Inferior parietal cortex (tissue), 1 donor: ENCODE data around the gene TERT.

ENCODE experiments used
- DNase-seq: peaks from one replicate; pipeline ENCODE4 v3.0.0-alpha.2; 2016; ENCODE audit errors: extremely low spot score

TERT gene

DNA sequence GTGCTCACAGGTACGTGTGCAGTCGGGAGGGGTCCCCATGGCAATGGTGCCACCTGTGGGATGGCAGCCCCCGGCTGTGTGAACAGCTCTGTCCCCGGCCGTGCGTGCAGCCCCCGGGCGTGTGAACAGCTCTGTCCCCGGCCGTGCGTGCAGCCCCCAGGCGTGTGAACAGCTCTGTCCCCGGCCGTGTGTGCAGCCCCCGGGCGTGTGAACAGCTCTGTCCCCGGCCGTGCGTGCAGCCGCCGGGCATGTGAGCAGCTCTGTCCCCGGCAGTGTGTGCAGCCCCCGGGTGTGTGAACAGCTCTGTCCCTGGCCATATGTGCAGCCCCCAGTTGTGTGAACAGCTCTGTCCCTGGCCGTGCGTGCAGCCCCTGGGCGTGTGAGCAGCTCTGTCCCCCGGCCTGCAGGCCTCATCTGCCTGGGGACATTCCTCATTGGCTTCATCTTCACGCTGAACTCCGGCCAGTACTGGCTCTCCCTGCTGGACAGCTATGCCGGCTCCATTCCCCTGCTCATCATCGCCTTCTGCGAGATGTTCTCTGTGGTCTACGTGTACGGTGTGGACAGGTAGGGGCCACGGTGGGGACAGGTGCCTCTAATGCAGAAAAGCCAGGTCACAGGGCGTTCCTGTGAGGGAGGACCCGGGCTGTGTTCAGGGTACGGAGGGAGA lies 75.6 kb downstream of the TERT start:
- DNase-seq, result no peak

DNA sequence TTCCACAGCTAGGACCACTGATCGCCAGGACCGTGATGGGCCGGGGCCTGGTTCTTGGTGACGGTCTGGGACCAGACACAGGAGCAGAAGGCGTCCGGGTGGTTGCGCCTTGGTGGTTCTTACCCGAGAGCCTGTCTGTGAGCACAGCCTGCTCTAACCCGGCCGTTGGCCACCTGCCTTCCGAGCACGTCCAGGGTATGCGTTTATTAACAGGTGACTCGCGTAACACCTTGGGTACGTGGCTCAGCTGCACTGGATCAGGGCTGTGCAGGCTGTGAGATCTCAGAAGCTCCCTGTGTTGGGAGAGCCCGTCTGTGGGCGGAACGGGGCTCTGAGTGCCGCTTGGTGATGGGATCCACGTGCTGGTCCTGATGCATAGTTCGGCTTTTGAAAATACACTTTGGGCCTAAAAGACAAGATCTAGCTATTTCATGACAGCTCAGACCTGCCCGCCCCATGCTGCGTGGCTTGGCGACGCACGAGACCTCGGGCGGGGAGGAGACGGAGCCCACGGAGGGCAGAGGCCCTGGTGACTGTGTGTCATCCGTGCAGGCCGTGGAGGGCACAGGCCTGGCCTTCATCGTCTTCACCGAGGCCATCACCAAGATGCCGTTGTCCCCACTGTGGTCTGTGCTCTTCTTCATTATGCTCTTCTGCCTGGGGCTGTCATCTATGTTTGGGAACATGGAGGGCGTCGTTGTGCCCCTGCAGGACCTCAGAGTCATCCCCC lies 76.4 kb downstream of the TERT start:
- no peak for DNase-seq

DNA sequence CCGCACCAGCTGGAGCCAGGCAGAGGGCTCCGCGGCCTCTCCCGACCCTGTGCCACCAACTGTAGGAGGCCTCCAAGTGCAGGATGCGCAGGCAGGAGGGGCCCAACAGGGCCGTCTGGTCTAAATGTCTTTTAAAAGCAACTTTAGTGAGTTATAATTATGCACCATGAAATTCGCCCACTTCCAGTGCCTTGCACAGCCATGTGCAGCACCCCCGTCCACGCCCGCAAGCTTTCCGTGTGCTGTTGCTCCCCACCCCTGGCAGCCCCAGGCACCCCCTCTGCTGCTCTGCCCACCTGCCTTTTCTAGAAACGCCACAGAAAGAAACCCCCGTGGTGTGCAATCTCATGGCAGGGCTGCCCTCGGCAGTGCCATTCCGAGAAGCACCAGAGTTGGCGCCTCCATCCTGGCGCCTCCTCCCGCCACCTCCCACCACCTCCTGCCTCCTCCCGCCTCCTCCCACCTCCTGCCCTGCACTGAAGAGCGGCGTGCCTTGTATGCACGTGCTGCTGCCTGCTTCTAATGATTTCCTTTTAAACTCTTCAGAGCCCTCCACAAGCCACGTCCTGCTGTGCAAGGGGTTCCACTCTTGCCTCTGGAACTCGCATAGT lies 77.2 kb downstream of the TERT start:
- DNase-seq, result no peak

DNA sequence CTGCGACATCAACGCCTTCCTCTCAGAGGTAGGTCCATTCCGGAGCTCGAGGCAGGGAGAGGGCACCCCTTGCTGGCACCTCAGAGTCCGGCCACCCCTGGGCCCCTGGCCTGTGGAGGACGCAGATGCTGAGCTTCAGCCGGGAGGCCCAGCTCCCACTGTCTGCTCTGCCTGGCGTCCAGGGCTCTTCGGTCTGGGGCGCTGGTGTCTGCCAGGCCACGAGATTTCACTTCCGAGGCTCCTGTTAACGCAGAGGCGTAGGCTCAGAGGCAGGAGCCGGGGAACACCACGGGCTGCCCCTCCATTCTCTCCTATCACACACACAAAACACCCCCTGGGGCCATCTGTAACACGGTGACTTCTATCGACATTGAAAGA lies 78.0 kb downstream of the TERT start:
- no peak for DNase-seq

DNA sequence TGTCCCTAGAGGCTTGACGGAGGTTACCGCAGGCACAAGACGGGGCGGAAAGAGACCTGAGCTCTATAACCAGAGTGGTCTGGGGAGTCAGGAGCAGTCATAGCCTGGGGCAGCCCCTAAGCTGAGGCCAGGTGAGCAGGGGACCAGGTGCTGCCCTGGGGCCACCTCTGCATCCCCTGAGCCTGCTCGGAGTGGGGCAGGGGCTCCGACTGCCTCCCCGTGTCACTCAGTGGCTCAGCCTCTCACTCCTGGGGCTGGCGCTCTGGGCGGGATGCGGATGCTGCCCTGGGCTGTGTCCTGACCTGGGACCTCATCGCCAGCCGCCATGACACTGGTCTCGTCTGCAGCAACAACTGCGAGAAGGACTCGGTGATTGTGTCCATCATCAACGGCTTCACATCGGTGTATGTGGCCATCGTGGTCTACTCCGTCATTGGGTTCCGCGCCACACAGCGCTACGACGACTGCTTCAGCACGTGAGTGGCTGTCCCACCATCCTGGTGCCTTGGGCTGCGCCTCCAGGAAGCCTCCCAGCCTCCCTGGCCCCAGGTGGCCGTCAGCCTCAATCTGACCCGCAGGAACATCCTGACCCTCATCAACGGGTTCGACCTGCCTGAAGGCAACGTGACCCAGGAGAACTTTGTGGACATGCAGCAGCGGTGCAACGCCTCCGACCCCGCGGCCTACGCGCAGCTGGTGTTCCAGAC lies 78.5 kb downstream of the TERT start:
- DNase-seq, result no peak

DNA sequence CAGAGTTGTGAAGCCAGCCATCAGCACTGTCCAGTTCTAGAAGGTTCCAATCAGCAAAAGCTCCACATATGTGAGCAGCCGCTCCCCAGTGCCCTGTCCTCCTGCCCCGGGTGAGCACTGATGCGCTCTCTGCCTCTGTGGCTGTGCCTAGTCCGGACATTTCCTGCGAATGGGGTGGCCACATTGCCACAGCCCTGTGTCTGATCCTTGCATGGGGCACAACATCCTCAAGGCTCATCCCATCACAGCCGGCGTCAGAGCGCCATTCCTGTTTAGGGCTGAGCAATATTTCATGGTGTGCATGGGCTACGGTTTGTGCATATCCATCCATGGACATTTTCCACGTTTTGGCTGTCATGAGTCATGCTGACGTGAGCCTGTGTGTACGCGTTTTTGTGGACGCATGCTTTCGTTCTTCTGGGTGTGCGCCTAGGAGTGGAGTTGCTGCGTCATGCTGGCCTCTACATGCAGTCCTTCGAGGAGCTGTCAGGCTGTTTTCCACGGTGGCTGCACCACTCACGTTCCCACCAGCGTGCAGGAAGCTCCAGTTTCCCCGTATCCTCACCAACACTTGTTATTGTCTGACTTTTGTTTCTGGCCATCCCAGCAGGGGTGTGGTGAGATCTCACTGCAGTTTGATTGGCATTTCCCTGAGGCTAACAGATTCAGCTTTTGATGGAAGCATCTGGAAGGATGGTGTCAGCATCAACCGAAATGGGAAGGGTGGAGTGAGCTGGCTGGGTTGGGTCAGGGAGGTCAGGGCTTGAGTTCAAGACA lies 79.4 kb downstream of the TERT start:
- no peak for DNase-seq

DNA sequence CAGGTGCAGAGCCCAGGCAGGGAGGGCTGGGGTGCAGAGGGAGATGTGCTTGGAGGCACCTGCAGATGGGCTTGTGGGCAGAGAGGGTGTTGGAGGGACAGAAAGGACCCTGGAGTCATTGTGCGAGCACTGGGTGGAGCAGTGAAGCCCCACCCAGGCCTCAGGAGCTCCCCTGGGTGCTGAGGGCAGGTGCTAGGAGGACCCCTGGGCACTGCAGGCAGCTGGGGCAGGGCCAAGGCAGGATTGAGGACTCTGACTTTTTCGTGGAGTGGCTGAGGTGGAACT lies 80.0 kb downstream of the TERT start:
- DNase-seq, result no peak

DNA sequence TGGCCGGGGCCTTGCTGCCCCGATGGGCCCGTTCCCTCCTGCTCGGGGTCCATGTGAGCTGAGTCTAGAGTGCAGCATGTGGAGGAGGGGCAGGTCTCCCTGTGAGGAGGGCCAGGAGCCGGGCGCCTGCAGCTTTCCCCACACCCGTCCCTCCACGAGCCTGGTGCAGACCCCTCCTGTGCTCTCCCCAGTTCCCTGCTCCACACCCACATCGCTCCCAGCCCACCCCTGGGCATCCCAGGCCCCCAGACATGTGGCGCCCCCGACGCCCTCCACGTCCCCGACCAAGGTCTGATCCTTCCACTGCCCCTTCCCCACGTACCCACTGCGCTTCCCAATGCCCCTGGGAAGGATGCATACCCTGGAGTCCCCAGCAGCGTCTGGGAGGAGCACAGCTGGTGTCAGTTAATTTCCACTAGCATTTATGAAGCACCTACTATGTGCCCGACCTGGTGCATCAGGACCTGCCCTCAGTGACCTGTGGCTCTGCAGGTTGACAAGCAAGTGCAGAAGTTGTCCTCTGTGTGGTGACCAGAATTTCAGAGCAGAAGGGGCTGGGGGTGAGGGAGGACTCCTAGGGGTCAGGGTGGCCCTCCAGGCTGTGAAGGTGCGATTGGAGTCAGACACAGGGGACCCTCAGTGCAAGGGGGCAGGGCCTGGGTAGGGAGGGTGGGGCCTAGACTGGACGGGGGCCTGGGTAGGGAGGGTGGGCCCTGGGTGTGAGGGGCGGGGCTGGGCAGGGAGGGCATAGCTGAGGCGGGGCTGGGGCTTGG lies 80.5 kb downstream of the TERT start:
- DNase-seq, result no peak

DNA sequence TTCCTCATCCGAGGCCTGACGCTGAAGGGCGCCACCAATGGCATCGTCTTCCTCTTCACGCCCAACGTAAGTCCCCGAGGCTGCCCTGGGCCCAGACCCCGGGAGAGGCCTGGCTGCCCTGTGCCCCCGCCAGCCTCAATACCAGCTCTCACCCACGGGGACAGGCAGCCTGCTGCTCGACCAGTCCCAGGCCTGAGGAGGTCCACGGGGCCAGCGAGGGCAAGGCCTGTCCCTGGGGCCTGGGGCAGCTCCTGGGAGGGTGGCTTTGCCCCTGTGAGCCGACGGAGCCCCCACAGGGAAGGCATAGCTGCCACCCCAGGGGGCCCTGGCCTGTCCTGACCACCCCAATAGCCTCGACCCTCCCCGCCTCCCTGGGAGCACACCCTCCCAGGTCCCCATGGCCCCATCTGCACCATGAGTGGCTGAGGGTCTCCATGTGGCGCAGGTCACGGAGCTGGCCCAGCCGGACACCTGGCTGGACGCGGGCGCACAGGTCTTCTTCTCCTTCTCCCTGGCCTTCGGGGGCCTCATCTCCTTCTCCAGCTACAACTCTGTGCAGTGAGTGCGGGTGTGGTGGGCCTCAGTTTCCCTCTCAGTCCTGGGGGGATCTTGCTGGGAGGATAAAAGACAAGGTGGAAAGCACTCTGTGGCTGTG lies 81.2 kb downstream of the TERT start:
- DNase-seq, result no peak

DNA sequence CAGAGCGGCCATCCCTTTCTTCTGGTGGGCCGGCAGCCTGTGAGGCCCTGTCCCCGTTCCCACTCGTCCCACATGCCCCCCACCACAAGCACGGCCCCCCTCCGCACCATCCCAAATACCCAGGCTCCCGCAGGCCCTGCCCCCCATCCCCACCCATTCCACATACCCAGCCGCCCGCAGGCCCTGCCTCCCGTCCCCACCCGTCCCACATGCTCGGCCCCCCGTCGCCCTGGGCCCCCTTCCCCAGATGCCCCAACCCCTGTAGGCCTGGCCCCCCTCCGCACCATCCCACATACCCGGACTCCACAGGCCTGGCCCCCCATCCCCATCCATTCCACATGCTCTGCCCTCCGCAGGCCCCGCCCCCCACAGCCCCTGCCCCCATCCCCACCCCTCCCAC lies 82.0 kb downstream of the TERT start:
- DNase-seq, result no peak

DNA sequence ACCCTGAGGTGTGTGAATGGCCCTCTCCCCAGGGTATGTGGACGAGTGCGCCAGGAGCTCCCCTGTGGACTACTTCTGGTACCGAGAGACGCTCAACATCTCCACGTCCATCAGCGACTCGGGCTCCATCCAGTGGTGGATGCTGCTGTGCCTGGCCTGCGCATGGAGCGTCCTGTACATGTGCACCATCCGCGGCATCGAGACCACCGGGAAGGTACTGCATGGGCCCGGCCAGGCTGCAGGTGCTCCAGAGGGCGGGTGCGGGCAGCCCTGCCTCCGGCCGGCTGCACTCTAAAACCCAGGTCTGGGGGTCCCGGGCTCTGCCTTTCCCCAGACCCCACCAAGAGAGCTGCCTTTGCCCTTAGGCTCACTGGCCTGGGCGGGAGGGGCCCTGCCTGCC lies 82.6 kb downstream of the TERT start:
- no peak for DNase-seq

DNA sequence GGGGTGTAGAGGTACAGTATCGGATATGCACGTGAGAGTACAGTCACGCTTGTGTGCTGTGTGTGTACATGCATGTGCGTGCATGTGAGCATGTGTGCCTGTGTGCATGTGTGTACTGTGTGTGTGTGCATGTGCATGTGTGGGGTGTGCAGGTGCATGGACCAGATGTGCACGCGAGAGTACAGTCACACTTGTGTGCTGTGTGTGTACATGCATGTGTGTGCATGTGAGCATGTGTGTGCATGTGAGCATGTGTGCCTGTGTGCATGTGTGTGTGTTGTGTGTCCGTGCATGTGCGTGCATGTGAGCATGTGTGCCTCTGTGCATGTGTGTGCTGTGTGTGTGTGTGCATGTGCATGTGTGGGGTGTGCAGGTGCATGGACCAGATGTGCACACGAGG lies 83.2 kb downstream of the TERT start:
- no peak for DNase-seq

DNA sequence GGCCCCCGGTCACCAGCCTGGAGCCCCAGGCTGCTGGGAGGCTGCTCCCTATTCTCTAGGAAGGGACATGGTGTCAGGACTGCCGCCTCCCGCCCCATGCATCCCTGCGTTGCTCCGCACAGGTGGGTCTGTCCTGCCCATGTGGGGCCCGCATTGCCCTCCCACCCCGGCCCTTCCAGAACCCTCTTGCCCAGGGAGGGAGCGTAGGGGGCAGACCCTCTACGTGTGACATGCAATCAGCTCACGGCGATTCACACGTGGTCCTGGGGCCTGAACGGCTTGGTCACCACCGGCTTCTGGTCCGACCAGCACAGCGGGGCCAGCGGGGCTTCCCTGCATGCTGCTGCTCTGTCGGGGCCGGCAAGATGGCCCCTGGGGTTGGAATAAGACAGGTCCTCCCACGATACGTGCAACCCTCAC lies 84.0 kb downstream of the TERT start:
- DNase-seq, result no peak

DNA sequence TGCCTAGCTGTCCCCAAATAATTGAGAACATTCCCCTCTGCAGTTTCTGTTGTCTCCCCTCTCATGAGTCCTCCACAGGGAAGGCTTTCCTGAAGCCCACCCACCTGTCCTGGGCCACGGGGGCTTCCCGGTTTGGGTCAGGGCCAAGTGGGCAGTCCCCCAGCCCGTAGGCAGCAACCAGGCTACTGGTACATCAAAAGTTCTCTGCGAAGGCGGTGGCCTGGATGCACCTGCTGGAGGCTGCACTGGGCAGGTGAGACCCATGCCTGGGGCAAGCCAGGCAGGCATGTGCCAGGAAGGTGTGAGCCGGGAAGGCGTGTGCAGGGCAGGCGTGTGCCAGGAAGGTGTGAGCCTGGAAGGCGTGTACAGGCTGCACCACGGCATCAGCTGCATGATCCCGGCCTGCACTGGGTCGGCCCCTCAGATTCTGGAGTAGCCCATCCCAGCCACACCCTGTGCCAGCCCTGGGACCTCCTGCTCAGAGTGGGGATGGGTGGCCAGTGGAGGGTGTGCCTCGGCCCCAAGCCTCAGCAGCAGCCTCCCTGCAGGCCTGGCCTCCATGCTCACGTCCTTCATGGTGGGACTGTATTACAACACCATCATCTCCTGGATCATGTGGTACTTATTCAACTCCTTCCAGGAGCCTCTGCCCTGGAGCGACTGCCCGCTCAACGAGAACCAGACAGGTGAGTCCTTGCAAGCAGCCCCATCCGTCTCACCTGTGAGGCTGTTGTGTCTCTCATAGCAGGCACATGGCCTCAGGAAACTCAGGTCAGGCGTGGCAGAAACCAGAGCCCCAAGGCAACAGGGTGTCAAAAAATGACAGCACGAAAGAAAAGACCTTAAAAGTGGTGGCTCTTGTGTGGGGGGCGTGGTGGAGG lies 84.7 kb downstream of the TERT start:
- no peak for DNase-seq

DNA sequence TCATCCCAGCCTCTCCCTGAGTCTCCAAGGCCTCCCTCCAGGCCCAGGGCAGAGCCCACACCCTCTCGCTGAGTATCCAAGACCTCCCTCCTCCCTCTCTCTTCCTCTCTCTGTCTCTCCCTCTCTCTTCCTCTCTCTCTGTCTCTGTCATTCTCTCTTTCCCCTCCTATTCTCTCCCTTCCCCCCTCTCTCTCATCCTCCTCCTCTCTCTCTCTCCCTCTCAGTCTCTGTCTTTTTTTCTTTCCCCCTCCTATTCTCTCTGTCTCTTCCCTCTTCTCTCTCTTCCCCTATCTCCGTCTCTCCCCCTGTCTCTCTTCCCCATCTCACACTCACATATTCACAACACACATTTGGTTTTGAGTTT lies 85.4 kb downstream of the TERT start:
- no peak for DNase-seq

DNA sequence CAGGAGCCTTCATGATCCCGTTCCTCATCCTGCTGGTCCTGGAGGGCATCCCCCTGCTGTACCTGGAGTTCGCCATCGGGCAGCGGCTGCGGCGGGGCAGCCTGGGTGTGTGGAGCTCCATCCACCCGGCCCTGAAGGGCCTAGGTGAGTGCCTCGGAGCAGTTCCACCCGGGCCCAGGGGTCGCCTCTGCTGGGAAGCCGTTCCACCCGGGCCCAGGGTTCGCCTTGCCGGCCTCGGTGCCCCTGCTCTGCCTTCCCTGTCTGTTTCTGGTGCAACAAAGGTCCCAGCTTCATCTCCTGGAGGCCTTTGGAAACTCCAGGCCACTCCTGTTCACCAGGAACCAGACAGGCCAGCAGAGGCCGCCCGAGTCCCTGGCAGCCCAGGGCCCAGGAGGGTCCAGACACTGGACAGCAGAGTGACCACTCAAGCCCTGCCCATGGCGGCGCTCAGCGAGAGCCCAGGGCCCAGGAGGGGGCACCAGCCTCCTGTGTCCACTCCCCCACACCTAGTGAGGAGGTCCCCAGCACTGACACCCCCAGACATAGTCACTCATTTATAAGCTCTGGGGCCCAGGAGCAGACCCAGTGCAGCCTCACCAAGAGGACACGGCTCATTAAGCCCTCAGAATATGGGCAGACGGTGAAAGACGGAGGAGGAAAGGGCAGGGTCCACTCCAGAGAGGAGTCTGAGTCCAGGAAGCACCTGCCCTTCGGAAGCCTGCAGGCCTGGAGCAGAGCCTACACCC lies 86.0 kb downstream of the TERT start:
- DNase-seq, result no peak

DNA sequence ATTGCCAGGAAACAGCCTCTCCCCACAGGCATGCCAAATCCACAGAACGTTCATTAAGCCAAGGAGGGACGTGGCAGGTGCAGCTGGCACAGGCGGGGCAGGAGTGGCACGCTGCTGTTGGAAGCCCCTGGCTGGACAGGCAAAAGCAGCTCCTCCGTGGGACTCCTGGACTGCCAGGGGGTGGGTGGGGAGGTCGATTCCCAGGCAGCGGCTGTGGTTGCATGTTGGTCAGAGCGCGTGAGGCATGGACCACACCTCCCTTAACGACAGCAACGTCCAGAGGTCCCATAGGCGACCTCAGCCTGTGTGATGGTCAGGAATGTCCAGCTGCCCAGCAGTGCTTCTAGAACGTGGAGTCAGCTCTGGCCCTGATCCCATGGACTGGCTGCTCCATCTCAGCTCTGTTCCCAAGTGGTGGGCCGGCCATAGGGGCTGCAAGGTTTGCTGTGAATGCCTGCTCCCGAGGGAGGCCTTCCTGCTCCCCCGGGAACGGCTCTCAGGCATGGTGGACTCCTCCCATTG lies 86.6 kb downstream of the TERT start:
- DNase-seq, result no peak

DNA sequence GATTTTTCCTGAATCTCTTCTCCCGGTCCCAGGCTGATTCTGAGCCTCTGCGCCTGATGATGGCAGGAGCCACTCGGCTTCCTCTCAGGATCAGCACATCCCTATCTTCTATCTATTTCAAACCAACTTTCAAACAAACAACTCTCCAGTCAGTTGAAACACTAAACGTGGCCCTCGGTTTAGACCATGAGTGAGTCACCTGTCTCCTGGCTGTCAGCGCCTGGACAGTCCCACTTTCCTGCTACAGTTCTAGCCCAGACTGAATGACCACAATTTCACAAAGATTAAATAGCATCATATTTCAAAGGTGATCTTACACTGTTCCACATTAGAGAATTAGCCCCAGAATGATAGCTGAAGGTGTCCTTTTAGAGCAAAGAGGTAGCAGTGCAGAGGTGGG lies 87.3 kb downstream of the TERT start:
- no peak for DNase-seq
